Retinal pigment epithelial cell (primary cell): ENCODE results near the gene PTPRD.
"Not testable (repeated sequence)": the region's sequence is repeated elsewhere in the genome, so short reads cannot be mapped to it uniquely, and the experiment has no call there.

ENCODE experiments used
- DNase-seq: peaks from one replicate; pipeline ENCODE4 v3.0.0-alpha.2; 2010; ENCODE audit warnings: low read depth
- H3K4me3 ChIP-seq: 2 replicates; pipeline ENCODE4 v1.5.1; 2011; ENCODE audit warnings: mild to moderate bottlenecking, low read length, control low read depth, moderate library complexity
- TF ChIP-seq, protein P1 (sequence below): conservative IDR thresholded peaks from 2 replicates; pipeline ENCODE4 v1.5.1; 2011; ENCODE audit warnings: low read depth, low read length, control low read depth, inconsistent platforms

The PTPRD gene

DNA sequence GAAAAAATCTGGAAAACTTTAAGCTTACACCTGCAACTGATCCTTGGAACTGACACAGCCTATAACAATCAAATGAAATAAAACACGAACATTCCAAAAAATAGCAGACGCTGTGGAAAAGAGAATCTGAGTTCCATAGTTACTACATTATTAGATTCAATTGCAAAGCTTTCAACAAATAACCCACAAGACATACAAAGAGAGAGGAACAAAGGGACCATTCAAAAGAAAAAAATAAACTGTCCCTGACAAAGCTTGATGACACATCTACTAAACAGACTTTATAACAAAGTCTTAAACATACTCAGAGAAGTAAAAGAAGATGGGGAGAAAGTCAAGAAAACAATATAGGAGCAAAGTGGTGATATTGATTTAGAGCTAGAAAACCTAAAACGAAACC lies 1123.6 kb downstream of the PTPRD start:
- TF ChIP-seq, protein P1, sequence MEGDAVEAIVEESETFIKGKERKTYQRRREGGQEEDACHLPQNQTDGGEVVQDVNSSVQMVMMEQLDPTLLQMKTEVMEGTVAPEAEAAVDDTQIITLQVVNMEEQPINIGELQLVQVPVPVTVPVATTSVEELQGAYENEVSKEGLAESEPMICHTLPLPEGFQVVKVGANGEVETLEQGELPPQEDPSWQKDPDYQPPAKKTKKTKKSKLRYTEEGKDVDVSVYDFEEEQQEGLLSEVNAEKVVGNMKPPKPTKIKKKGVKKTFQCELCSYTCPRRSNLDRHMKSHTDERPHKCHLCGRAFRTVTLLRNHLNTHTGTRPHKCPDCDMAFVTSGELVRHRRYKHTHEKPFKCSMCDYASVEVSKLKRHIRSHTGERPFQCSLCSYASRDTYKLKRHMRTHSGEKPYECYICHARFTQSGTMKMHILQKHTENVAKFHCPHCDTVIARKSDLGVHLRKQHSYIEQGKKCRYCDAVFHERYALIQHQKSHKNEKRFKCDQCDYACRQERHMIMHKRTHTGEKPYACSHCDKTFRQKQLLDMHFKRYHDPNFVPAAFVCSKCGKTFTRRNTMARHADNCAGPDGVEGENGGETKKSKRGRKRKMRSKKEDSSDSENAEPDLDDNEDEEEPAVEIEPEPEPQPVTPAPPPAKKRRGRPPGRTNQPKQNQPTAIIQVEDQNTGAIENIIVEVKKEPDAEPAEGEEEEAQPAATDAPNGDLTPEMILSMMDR, result no peak
- H3K4me3 ChIP-seq, result no peak overlapping the region
- DNase-seq, result no peak

DNA sequence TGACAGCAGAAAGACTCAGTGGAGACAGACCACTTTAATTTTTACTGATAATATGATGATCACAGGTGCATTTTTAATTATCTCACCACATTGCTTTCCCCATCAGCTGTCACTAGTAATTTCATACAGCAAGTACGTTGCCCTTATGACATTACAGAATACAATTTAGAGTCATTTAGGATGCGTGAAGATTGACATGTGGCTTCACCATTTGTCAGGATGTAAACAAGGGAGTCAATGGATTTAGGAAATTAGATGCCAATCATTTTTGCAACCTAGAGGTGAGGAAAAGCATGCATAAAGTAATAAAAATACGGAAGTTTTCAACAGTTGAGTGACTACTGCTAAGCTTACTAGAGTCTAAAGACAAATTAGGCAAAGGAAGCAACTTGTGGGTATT lies 1129.6 kb downstream of the PTPRD start:
- H3K4me3 ChIP-seq, result no peak overlapping the region
- DNase-seq, result no peak
- TF ChIP-seq, protein P1, result no peak

DNA sequence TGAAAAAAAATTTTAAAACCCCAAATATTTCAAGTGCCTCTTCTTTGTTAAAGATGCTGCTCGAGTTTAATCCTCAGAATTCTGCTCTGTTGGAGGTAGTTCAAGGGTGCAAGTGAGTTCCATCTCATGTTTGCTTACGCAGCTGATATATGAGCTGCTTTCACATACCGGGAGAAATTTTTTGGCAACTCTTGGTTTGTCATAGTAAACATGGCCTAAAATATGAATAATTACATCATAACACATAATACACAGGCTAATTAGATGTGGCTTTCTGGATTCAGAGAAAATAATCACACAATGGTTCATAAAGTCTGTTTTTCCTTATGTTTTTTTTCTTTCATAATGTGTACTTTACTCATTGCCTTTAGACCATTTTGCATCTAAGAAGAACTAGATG lies 1134.1 kb downstream of the PTPRD start:
- TF ChIP-seq, protein P1, result no peak
- no peak for DNase-seq
- H3K4me3 ChIP-seq, result no peak overlapping the region

DNA sequence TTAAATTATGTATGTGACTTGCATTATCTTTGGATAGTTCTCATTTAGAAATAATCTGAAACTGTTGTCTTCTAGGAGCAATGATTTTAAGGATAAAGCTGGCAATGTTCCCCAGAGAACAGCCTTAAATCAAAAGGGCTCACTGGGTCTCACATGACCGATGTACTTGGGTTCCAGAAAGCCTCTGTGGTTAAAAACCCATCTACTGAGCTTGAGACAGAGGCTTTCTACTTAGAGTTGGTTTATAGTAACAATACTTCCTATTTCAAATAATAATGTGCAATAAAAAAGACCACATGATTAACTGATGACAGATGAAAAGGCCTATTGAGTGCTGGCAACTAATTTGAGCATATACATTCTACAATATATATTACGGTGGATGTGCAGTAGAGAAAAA lies 1143.5 kb downstream of the PTPRD start:
- TF ChIP-seq, protein P1, result no peak
- no peak overlapping the region for H3K4me3 ChIP-seq
- DNase-seq, result no peak

DNA sequence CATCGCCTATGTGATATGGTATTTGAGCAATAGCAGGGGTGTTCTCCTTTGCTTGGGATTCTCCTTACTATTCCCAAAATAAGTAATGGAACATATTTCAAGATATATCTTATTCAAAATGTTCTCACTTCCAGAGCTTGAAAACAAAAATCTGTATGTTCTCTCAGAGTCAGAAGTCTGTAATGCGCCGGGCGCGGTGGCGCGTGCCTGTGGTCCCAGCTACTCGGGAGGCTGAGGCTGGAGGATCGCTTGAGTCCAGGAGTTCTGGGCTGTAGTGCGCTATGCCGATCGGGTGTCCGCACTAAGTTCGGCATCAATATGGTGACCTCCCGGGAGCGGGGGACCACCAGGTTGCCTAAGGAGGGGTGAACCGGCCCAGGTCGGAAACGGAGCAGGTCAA lies 1170.9 kb downstream of the PTPRD start:
- not testable (repeated sequence) for H3K4me3 ChIP-seq, DNase-seq

DNA sequence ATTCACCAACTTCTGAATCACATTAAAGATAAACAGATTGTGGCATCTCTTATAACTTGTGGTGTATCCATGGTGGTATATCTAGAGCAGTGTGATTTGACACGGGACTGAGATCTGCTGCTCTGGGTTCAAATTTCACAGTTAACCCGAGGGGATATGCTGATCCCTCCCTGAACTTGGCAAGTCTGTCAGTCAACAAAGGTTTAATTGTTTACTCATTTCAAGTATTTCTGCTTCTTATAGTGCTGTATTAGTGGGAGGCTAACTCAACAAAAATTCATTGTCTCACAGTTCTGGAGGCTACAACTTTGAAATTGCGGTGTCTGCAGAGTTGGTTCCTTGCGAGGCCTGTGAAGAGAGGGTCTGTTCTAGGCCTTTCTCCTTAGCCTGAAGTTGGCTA lies 1175.2 kb downstream of the PTPRD start:
- H3K4me3 ChIP-seq, result no peak overlapping the region
- TF ChIP-seq, protein P1, result no peak
- DNase-seq, result no peak

DNA sequence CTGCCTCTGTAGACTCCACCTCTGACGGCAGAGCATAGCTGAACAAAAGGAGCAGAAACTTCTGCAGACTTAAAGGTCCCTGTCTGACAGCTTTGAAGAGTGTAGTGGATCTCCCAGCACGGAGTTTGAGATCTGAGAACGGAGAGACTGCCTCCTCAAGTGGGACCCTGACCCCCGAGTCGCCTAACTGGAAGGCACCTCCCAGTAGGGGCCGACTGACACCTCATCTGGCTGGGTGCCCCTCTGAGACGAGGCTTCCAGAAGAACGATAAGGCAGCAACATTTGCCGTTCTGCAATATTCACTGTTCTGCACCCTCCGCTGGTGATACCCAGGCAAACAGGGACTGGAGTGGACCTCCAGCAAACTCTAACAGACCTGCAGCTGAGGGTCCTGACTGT lies 1186.3 kb downstream of the PTPRD start:
- not testable (repeated sequence) for H3K4me3 ChIP-seq, DNase-seq

DNA sequence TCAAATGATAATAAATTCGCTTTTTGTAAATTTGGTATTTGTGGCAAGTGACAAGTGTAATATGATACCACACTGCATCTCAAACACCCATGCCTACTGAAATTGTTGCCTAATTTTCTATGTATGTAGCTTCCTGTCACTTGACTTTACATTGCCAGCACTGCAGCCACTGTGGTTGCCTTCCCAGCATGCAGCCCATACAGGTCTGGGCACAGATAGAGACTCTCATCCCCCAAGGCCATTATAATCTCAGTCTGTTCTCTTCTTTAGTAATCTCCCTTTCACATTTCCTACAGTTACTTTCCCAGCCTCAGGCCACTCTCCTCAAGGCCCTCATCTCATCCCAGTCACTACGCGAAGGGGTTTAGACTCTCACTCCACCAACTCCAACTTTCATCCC lies 1200.6 kb downstream of the PTPRD start:
- TF ChIP-seq, protein P1, result no peak
- H3K4me3 ChIP-seq, result no peak overlapping the region
- no peak for DNase-seq
